Endodermal cell (in vitro differentiated cells): ENCODE measurements around the gene KRT16. TPM values are rescaled to one million over a fixed set of nuclear protein-coding genes. Genes with fewer than 3 reads are reported as not detected.
"Not testable (repeated sequence)": the region's sequence is repeated elsewhere in the genome, so short reads cannot be mapped to it uniquely, and the experiment has no call there.

Experiments used
- DNase-seq: peaks from one replicate; pipeline ENCODE4 v3.0.0-alpha.2; 2017
- H3K27ac ChIP-seq: 2 replicates; pipeline ENCODE4 v1.5.1; 2013; ENCODE audit warnings: mild to moderate bottlenecking, low read depth, low read length, moderate library complexity
- H3K27me3 ChIP-seq: 2 replicates; pipeline ENCODE4 v1.6.1; 2013; ENCODE audit warnings: mild to moderate bottlenecking, low read length, moderate library complexity; ENCODE audit not compliant: insufficient read depth, control insufficient read depth, poor library complexity, severe bottlenecking
- H3K36me3 ChIP-seq: 2 replicates; pipeline ENCODE4 v1.7.0; 2013; ENCODE audit warnings: mild to moderate bottlenecking, low read length, moderate library complexity; ENCODE audit not compliant: control insufficient read depth, insufficient read depth
- H3K4me1 ChIP-seq: one replicate; pipeline ENCODE4 v1.7.0; 2013; ENCODE audit warnings: low read length; ENCODE audit not compliant: control insufficient read depth, insufficient read depth
- H3K4me3 ChIP-seq: 2 replicates; pipeline ENCODE4 v1.5.1; 2013; ENCODE audit warnings: mild to moderate bottlenecking, low read length, moderate library complexity
- H3K9ac ChIP-seq: 2 replicates; pipeline ENCODE4 v1.6.1; 2013; ENCODE audit warnings: mild to moderate bottlenecking, low read length, moderate library complexity; ENCODE audit not compliant: poor library complexity, severe bottlenecking; ENCODE audit errors: extremely low read depth
- H3K9me3 ChIP-seq: 2 replicates; pipeline ENCODE4 v1.6.1; 2013; ENCODE audit warnings: mild to moderate bottlenecking, low read length, moderate library complexity; ENCODE audit not compliant: control insufficient read depth
- H3K27ac Mint-ChIP-seq: 2 replicates; pipeline ENCODE4 v1.8.0; 2020; ENCODE audit warnings: mixed read lengths
- H3K27me3 Mint-ChIP-seq: 2 replicates; pipeline ENCODE4 v1.8.0; 2021; ENCODE audit warnings: mild to moderate bottlenecking, mixed read lengths; ENCODE audit not compliant: insufficient read depth
- H3K36me3 Mint-ChIP-seq: 2 replicates; pipeline ENCODE4 v1.8.0; 2020; ENCODE audit warnings: low read depth, mixed read lengths
- H3K4me1 Mint-ChIP-seq: 2 replicates; pipeline ENCODE4 v1.8.0; 2020; ENCODE audit warnings: mixed read lengths
- H3K4me3 Mint-ChIP-seq: 2 replicates; pipeline ENCODE4 v1.8.0; 2020; ENCODE audit warnings: mild to moderate bottlenecking, moderate library complexity, mixed read lengths
- H3K9me3 Mint-ChIP-seq: 2 replicates; pipeline ENCODE4 v1.8.0; 2020; ENCODE audit warnings: mild to moderate bottlenecking, mixed read lengths
- CTCF ChIP-seq: fragments of 200-600 bp; sonication (generic); conservative IDR thresholded peaks from 2 replicates; pipeline ENCODE4 v1.5.0; 2021; ENCODE audit warnings: antibody characterized with exemption, mild to moderate bottlenecking
- WGBS, 2 experiments: methylation state at CpG; one replicate each; pipeline versions ENCODE4 v1.1.5 to v1.1.7; 2013; ENCODE audit warnings: missing lambda C conversion rate in 2 of 2, mixed read lengths in 1 of 2; ENCODE audit not compliant: insufficient coverage in 1 of 2, insufficient read length in 1 of 2; 5-methylcytosine and 5-hydroxymethylcytosine counted together
- total RNA-seq, 2 donors: library from RNA; stranded (reverse); fragmentation: NEBNext Ultra II Directional in 1 of 2; extraction: Animal tissue kit (Norgen Biotek cat#: 25700) in 1 of 2; gene quantifications; 2 replicates in 1 of 2; 3 replicates in 1 of 2; pipeline ENCODE4 v1.2.1, GENCODE V29; 2021

KRT16 gene
- total RNA-seq, 2 donors from 2014 or later, result not detected

GRCh38 chr17:41610061-41610517 lies 2.5 kb downstream of the KRT16 start:
- peaks cover 17% of the 10 kb centered on the region for H3K9me3 Mint-ChIP-seq
- H3K36me3 Mint-ChIP-seq, H3K4me3 Mint-ChIP-seq, H3K27me3 Mint-ChIP-seq, H3K27me3 ChIP-seq, H3K36me3 ChIP-seq, H3K4me1 Mint-ChIP-seq, H3K4me3 ChIP-seq, H3K9ac ChIP-seq, H3K27ac ChIP-seq, H3K4me1 ChIP-seq, H3K27ac Mint-ChIP-seq: not testable (repeated sequence)
- peak; percentile 96 for DNase-seq
- peak; percentile 79 for TF ChIP-seq CTCF
- peaks cover 12% of the 10 kb centered on the region for H3K9me3 ChIP-seq
- WGBS, 2 experiments, result 33 to 42% methylated on average over 1 to 10 of the region's 10 CpGs

- not testable (repeated sequence) for DNase-seq, H3K4me3 Mint-ChIP-seq, H3K36me3 ChIP-seq, H3K36me3 Mint-ChIP-seq, H3K9ac ChIP-seq, H3K4me3 ChIP-seq, H3K27me3 Mint-ChIP-seq, H3K27ac ChIP-seq, H3K27ac Mint-ChIP-seq, H3K27me3 ChIP-seq
- Histone ChIP-seq H3K4me1 (peaks cover 11% of the 10 kb centered on the region), H3K9me3 (peaks cover 12% of the 10 kb centered on the region)
- Mint-ChIP-seq H3K4me1 (peaks cover 15% of the 10 kb centered on the region), H3K9me3 (peaks cover 17% of the 10 kb centered on the region)
- 77 to 100% methylated on average over 2 to 4 of the region's 4 CpGs for WGBS, 2 experiments
Observed at GRCh38 chr17:41606930-41607329, 5.6 kb downstream of the KRT16 start.

GRCh38 chr17:41602524-41602923 lies 10.0 kb downstream of the KRT16 start:
- Histone ChIP-seq H3K27me3 (no peaks in the 10 kb centered on the region), H3K9me3 (peaks cover 12% of the 10 kb centered on the region), H3K4me3 (no peak overlapping the region), H3K9ac (no peak overlapping the region), H3K36me3 (no peaks in the 10 kb centered on the region), H3K4me1 (peaks cover 11% of the 10 kb centered on the region), H3K27ac (no peak overlapping the region)
- DNase-seq, result no peak
- TF ChIP-seq CTCF, result peak; percentile 35
- 72 to 89% methylated on average over 2 of the region's 2 CpGs for WGBS, 2 experiments
- peaks cover 4% of the 10 kb centered on the region for H3K27me3 Mint-ChIP-seq
- no peak overlapping the region for H3K27ac Mint-ChIP-seq
- no peak overlapping the region for H3K4me3 Mint-ChIP-seq
- no peaks in the 10 kb centered on the region for H3K36me3 Mint-ChIP-seq
- H3K9me3 Mint-ChIP-seq, result peaks cover 14% of the 10 kb centered on the region
- peaks cover 9% of the 10 kb centered on the region for H3K4me1 Mint-ChIP-seq

- Mint-ChIP-seq H3K27me3 (peaks cover 5% of the 10 kb centered on the region), H3K36me3 (no peaks in the 10 kb centered on the region), H3K27ac (no peak overlapping the region), H3K9me3 (no peaks in the 10 kb centered on the region), H3K4me1 (peaks cover 9% of the 10 kb centered on the region), H3K4me3 (no peak overlapping the region)
- no peaks in the 10 kb centered on the region for H3K9me3 ChIP-seq
- no peak overlapping the region for H3K9ac ChIP-seq
- TF ChIP-seq CTCF, result no peak
- no peak overlapping the region for H3K27ac ChIP-seq
- WGBS, 2 experiments, result 88 to 94% methylated on average over 3 to 4 of the region's 4 CpGs
- no peaks in the 10 kb centered on the region for H3K36me3 ChIP-seq
- no peak overlapping the region for H3K4me3 ChIP-seq
- peaks cover 11% of the 10 kb centered on the region for H3K4me1 ChIP-seq
- DNase-seq, result no peak
- H3K27me3 ChIP-seq, result no peaks in the 10 kb centered on the region
Observed at GRCh38 chr17:41600318-41600717, 12.2 kb downstream of the KRT16 start.
